IMR-90 (cell line): ENCODE measurements around the gene SLC7A4. TPM values are rescaled to one million over a fixed set of nuclear protein-coding genes. Genes with fewer than 3 reads are reported as not detected.

Experiments used
- ATAC-seq: fragments of 200-7000 bp; cut with Tn5 transposase; 2 replicates; pipeline ENCODE4 v1.9.1; 2020; ENCODE audit warnings: low read depth, mild to moderate bottlenecking, moderate library complexity
- BruUV-seq: library from RNA; stranded (reverse); fragments of 400-500 nt; replicated peaks from 2 replicates; lab custom pipeline; 2021; lab: Mats Ljungman, UMichigan
- CTCF ChIA-PET: fragments of 300-600 bp; formaldehyde crosslinking; extraction: SDS; loops from one replicate; lab custom pipeline; 2021; ENCODE audit warnings: antibody characterized with exemption; lab: Yijun Ruan, JAX
- POLR2A ChIA-PET: fragments of 300-600 bp; sonication (Branson Sonifier 250); formaldehyde crosslinking; loops from one replicate; lab custom pipeline; 2022; ENCODE audit warnings: antibody characterized with exemption; ENCODE audit not compliant: unreplicated experiment; lab: Charles Lee
- DNase-seq: peaks from one replicate; pipeline ENCODE4 v3.0.0; 2013
- H2AFZ ChIP-seq: replicated peaks from 2 replicates; pipeline ENCODE3; 2013; ENCODE audit warnings: low read length, mild to moderate bottlenecking; ENCODE audit not compliant: poor library complexity
- H2AK5ac ChIP-seq: 2 replicates; pipeline ENCODE4 v1.6.1; 2013; ENCODE audit warnings: low read depth, low read length, inconsistent platforms
- H2AK9ac ChIP-seq: replicated peaks from 2 replicates; pipeline ENCODE3; 2013; ENCODE audit warnings: mild to moderate bottlenecking, low read depth, low read length, moderate library complexity; ENCODE audit not compliant: poor library complexity
- H2BK120ac ChIP-seq: 2 replicates; pipeline ENCODE4 v1.6.1; 2013; ENCODE audit warnings: low read depth, low read length, inconsistent platforms
- H2BK15ac ChIP-seq: 3 replicates; pipeline ENCODE4 v1.6.1; 2013; ENCODE audit warnings: low read depth, low read length, inconsistent platforms
- H2BK20ac ChIP-seq: 2 replicates; pipeline ENCODE4 v1.6.1; 2013; ENCODE audit warnings: low read depth, mild to moderate bottlenecking, inconsistent platforms, low read length, moderate library complexity
- H2BK5ac ChIP-seq: 2 replicates; pipeline ENCODE4 v1.6.1; 2013; ENCODE audit warnings: mild to moderate bottlenecking, low read depth, low read length, inconsistent platforms; ENCODE audit not compliant: poor library complexity, severe bottlenecking
- H3K14ac ChIP-seq: replicated peaks from 2 replicates; pipeline ENCODE4 v1.6.1; 2013; ENCODE audit warnings: low read depth, low read length, inconsistent platforms
- H3K18ac ChIP-seq: 2 replicates; pipeline ENCODE4 v1.6.1; 2013; ENCODE audit warnings: low read depth, low read length, control low read depth
- H3K23ac ChIP-seq: 2 replicates; pipeline ENCODE4 v1.6.1; 2013; ENCODE audit warnings: low read depth, low read length, inconsistent platforms
- H3K27ac ChIP-seq: 2 replicates; pipeline ENCODE4 v1.5.1; 2013; ENCODE audit warnings: mild to moderate bottlenecking, control low read depth, low read length; ENCODE audit not compliant: insufficient read depth
- H3K27me3 ChIP-seq: 2 replicates; pipeline ENCODE4 v1.6.1; 2013; ENCODE audit warnings: low read length; ENCODE audit not compliant: control insufficient read depth, insufficient read depth
- H3K36me3 ChIP-seq: 2 replicates; pipeline ENCODE4 v1.6.1; 2013; ENCODE audit warnings: low read length, mixed read lengths; ENCODE audit not compliant: control insufficient read depth, insufficient read depth
- H3K4ac ChIP-seq: 2 replicates; pipeline ENCODE4 v1.6.1; 2013; ENCODE audit warnings: low read depth, low read length, inconsistent platforms
- H3K4me1 ChIP-seq: 2 replicates; pipeline ENCODE4 v1.6.1; 2013; ENCODE audit warnings: low read length, mixed read lengths; ENCODE audit not compliant: control insufficient read depth, insufficient read depth
- H3K4me2 ChIP-seq: 2 replicates; pipeline ENCODE4 v1.6.1; 2013; ENCODE audit warnings: low read depth, mild to moderate bottlenecking, control low read depth, low read length, moderate library complexity
- H3K4me3 ChIP-seq: 2 replicates; pipeline ENCODE4 v1.5.1; 2013; ENCODE audit warnings: low read depth, mild to moderate bottlenecking, control low read depth, low read length, moderate library complexity; ENCODE audit not compliant: insufficient read depth
- H3K56ac ChIP-seq: 2 replicates; pipeline ENCODE4 v1.6.1; 2013; ENCODE audit warnings: low read length, inconsistent platforms; ENCODE audit not compliant: insufficient read depth; ENCODE audit errors: extremely low read depth
- H3K79me1 ChIP-seq, 2 experiments: 2 replicates each; pipeline ENCODE4 v1.6.1; 2013; ENCODE audit warnings: low read length in 2 of 2, inconsistent platforms in 1 of 2, low read depth in 1 of 2
- H3K9ac ChIP-seq: 2 replicates; pipeline ENCODE4 v1.6.1; 2013; ENCODE audit warnings: low read depth, low read length, control low read depth
- H3K9me1 ChIP-seq: 2 replicates; pipeline ENCODE4 v1.6.1; 2013; ENCODE audit warnings: low read length, inconsistent platforms; ENCODE audit not compliant: insufficient read depth
- H3K9me3 ChIP-seq: 2 replicates; pipeline ENCODE4 v1.6.1; 2013; ENCODE audit warnings: low read length; ENCODE audit not compliant: control insufficient read depth, insufficient read depth
- H4K20me1 ChIP-seq: 2 replicates; pipeline ENCODE4 v1.6.1; 2013; ENCODE audit warnings: low read length, inconsistent platforms; ENCODE audit not compliant: insufficient read depth
- H4K5ac ChIP-seq: 2 replicates; pipeline ENCODE4 v1.6.1; 2013; ENCODE audit warnings: mild to moderate bottlenecking, low read depth, low read length, control low read depth
- H4K8ac ChIP-seq, 2 experiments: 2 replicates each; pipeline ENCODE4 v1.6.1; 2013; ENCODE audit warnings: low read depth in 2 of 2, low read length in 2 of 2, control low read depth in 1 of 2, inconsistent platforms in 1 of 2
- H4K91ac ChIP-seq: 2 replicates; pipeline ENCODE4 v1.6.1; 2013; ENCODE audit warnings: low read depth, low read length, inconsistent platforms; ENCODE audit not compliant: insufficient read depth
- NFE2L2 ChIP-seq: fragments of 150-350 bp; IDR thresholded peaks from 2 replicates; pipeline ENCODE4 v1.6.1; 2016; ENCODE audit warnings: low read depth, mild to moderate bottlenecking, low read length
- RFX5 ChIP-seq: IDR thresholded peaks from 2 replicates; pipeline ENCODE4 v1.8.0; 2012; ENCODE audit warnings: low read depth, mild to moderate bottlenecking, low read length, moderate library complexity
- WGBS, 2 experiments: methylation state at CpG; one replicate each; pipeline versions ENCODE4 v1.1.5 to v1.1.7; 2013; ENCODE audit warnings: missing lambda C conversion rate in 2 of 2; ENCODE audit not compliant: insufficient read length in 1 of 2; ENCODE audit errors: extremely low coverage in 2 of 2; 5-methylcytosine and 5-hydroxymethylcytosine counted together
- dilution Hi-C: fragments of 300-500 bp; cut with HindIII; formaldehyde crosslinking; loops from one replicate; pipeline ENCODE4 v1.14.3; 2018; ENCODE audit warnings: low sequenced_read_pairs; ENCODE audit not compliant: unreplicated experiment
- in situ Hi-C: fragments of 300-500 bp; cut with MboI; formaldehyde crosslinking; loops from 3 replicates; pipeline ENCODE4 v1.14.3; 2019; ENCODE audit warnings: low sequenced_read_pairs, inconsistent platforms, mixed read lengths
- intact Hi-C: fragments of 100-400 bp; cut with micrococcal nuclease; formaldehyde crosslinking; loops from 2 replicates; pipeline ENCODE4 v1.10.0; 2022
- polyA plus RNA-seq, 3 experiments: library from polyadenylated mRNA; depleted of rRNA; stranded (reverse); fragments of >200 nt; gene quantifications; 2 replicates each; pipeline ENCODE4 v1.2.3, GENCODE V29; 2012; ENCODE audit warnings: low replicate concordance in 1 of 3
- total RNA-seq: library from RNA; depleted of rRNA; stranded (reverse); fragments of >200 nt; gene quantifications from 2 replicates; pipeline ENCODE4 v1.2.3, GENCODE V29; 2012

The SLC7A4 gene
- total and polyA plus RNA-seq, 2 of the 4 experiments (the other 2 are of a cell fraction), result 0.03 TPM; not detected in 1

GRCh38 chr22:21075516-21076138 lies 43.3 kb upstream of the SLC7A4 start:
- Histone ChIP-seq H4K5ac (no peak overlapping the region), H3K9me3 (peaks cover 9% of the 10 kb centered on the region; the same call in 1 of the 2 replicates), H4K8ac (no peak overlapping the region), H3K9ac (no peak overlapping the region), H2AK9ac (no peak overlapping the region), H3K27me3 (peaks cover 5% of the 10 kb centered on the region; the same call in 1 of the 2 replicates), H4K20me1 (no peaks in the 10 kb centered on the region), H3K79me1 (no peaks in the 10 kb centered on the region), H2BK15ac (no peak overlapping the region), H3K36me3 (no peaks in the 10 kb centered on the region), H3K4ac (no peak overlapping the region), H2BK20ac (no peak overlapping the region), H3K4me1 (peaks cover 3% of the 10 kb centered on the region), H4K91ac (no peak overlapping the region), H3K18ac (no peak overlapping the region), H2AFZ (no peak overlapping the region), H2AK5ac (no peak overlapping the region), H3K23ac (no peak overlapping the region), H2BK5ac (no peak overlapping the region), H3K56ac (no peak overlapping the region), H2BK120ac (no peak overlapping the region), H3K9me1 (peaks cover 5% of the 10 kb centered on the region; the same call in 1 of the 2 replicates), H3K27ac (no peak overlapping the region), H3K14ac (no peak overlapping the region), H3K4me3 (no peak overlapping the region), H3K4me2 (no peak overlapping the region)
- in situ Hi-C loops (no loop called here), dilution Hi-C loops (no loop called here), intact Hi-C loops (no loop called here)
- ATAC-seq (no peak), DNase-seq (no peak)
- CTCF ChIA-PET, result no interaction called here
- POLR2A ChIA-PET, result no interaction called here
- TF ChIP-seq NFE2L2 (no peak), RFX5 (no peak)
- WGBS, 2 experiments, result 100% methylated on average over 1 of the region's 14 CpGs; no CpG with 5 or more reads in 1 of the 2 experiments
- BruUV-seq, result no TSS peak
